ENCODE results near the gene SEMA4D.

Gene SEMA4D

GRCh38 chr9:89471390-89471789 is 26.5 kb downstream of the SEMA4D start:
- H3K9me2 ChIP-seq (replicated peaks; ENCODE audit: low read depth, low read length): no peaks in the 10 kb centered on the region
- peaks cover 85% of the 10 kb centered on the region for H4K20me1 ChIP-seq (ENCODE audit: insufficient read depth, low read length, poor library complexity, severe bottlenecking)
- H3K9ac ChIP-seq (ENCODE audit: low read depth, low read length, poor library complexity, severe bottlenecking): no peak overlapping the region
- no peak overlapping the region for H2AFZ ChIP-seq (ENCODE audit: low read length)
- H3K9me3 ChIP-seq (ENCODE audit: insufficient read depth, low read depth, low read length): no peaks in the 10 kb centered on the region
- peaks cover 81% of the 10 kb centered on the region for H3K4me1 ChIP-seq (ENCODE audit: insufficient read depth, low read length, poor library complexity, severe bottlenecking)
- peak overlapping the region; percentile 24 for H3K4me2 ChIP-seq (ENCODE audit: low read depth, low read length, poor library complexity, severe bottlenecking)
- peaks cover 2% of the 10 kb centered on the region for H3F3A ChIP-seq (ENCODE audit: low read depth)
- H3K27me3 ChIP-seq (ENCODE audit: insufficient read depth, low read length, poor library complexity, severe bottlenecking): no peaks in the 10 kb centered on the region
- no peak for TF ChIP-seq CTCF (conservative IDR thresholded peaks at IDR 0.05; ENCODE audit: low read length)
- H3K36me3 ChIP-seq (ENCODE audit: insufficient read depth, low read length): peaks cover 73% of the 10 kb centered on the region; the same call in 1 of the 2 replicates
- no peak overlapping the region for H3K4me3 ChIP-seq (ENCODE audit: low read length, poor library complexity, severe bottlenecking)
- H3K79me2 ChIP-seq (ENCODE audit: insufficient read depth, low read length): peaks cover 100% of the 10 kb centered on the region

GRCh38 chr9:89470224-89470839 is 27.6 kb downstream of the SEMA4D start:
- no peaks in the 10 kb centered on the region for H3K27me3 ChIP-seq (ENCODE audit: insufficient read depth, low read length, poor library complexity, severe bottlenecking)
- no peaks in the 10 kb centered on the region for H3K9me2 ChIP-seq (replicated peaks; ENCODE audit: low read depth, low read length)
- H3K4me3 ChIP-seq (ENCODE audit: low read length, poor library complexity, severe bottlenecking): no peak overlapping the region
- H3K79me2 ChIP-seq (ENCODE audit: insufficient read depth, low read length): peaks cover 100% of the 10 kb centered on the region
- H3K4me2 ChIP-seq (ENCODE audit: low read depth, low read length, poor library complexity, severe bottlenecking): peak overlapping the region; percentile 24
- no peak for TF ChIP-seq EZH2phosphoT487 (IDR thresholded peaks at IDR 0.05; ENCODE audit: borderline replicate concordance)
- no peak for TF ChIP-seq CTCF (conservative IDR thresholded peaks at IDR 0.05; ENCODE audit: low read length)
- no peak overlapping the region for H2AFZ ChIP-seq (ENCODE audit: low read length)
- peaks cover 68% of the 10 kb centered on the region; the same call in 1 of the 2 replicates for H3K36me3 ChIP-seq (ENCODE audit: insufficient read depth, low read length)
- H4K20me1 ChIP-seq (ENCODE audit: insufficient read depth, low read length, poor library complexity, severe bottlenecking): peaks cover 85% of the 10 kb centered on the region
- H3K4me1 ChIP-seq (ENCODE audit: insufficient read depth, low read length, poor library complexity, severe bottlenecking): peaks cover 80% of the 10 kb centered on the region
- no peaks in the 10 kb centered on the region for H3K9me3 ChIP-seq (ENCODE audit: insufficient read depth, low read depth, low read length)
- H3F3A ChIP-seq (ENCODE audit: low read depth): no peaks in the 10 kb centered on the region
- H3K9ac ChIP-seq (ENCODE audit: low read depth, low read length, poor library complexity, severe bottlenecking): no peak overlapping the region

- Histone ChIP-seq H4K20me1 (ENCODE audit: insufficient read depth, low read length, poor library complexity, severe bottlenecking) (peaks cover 85% of the 10 kb centered on the region), H3F3A (ENCODE audit: low read depth) (no peaks in the 10 kb centered on the region), H3K4me3 (ENCODE audit: low read length, poor library complexity, severe bottlenecking) (no peak overlapping the region), H2AFZ (ENCODE audit: low read length) (no peak overlapping the region), H3K4me1 (ENCODE audit: insufficient read depth, low read length, poor library complexity, severe bottlenecking) (peaks cover 80% of the 10 kb centered on the region), H3K4me2 (ENCODE audit: low read depth, low read length, poor library complexity, severe bottlenecking) (no peak overlapping the region), H3K79me2 (ENCODE audit: insufficient read depth, low read length) (peaks cover 100% of the 10 kb centered on the region), H3K9ac (ENCODE audit: low read depth, low read length, poor library complexity, severe bottlenecking) (no peak overlapping the region), H3K27me3 (ENCODE audit: insufficient read depth, low read length, poor library complexity, severe bottlenecking) (no peaks in the 10 kb centered on the region), H3K36me3 (ENCODE audit: insufficient read depth, low read length) (peaks cover 55% of the 10 kb centered on the region; the same call in 1 of the 2 replicates), H3K9me2 (replicated peaks; ENCODE audit: low read depth, low read length) (no peaks in the 10 kb centered on the region), H3K9me3 (ENCODE audit: insufficient read depth, low read depth, low read length) (no peaks in the 10 kb centered on the region)
- TF ChIP-seq CTCF (conservative IDR thresholded peaks at IDR 0.05; ENCODE audit: low read length) (no peak), EZH2phosphoT487 (IDR thresholded peaks at IDR 0.05; ENCODE audit: borderline replicate concordance) (no peak)
These were observed 28.9 kb downstream of the SEMA4D start for GRCh38 chr9:89469003-89469402.
